GM12874 (cell line): ENCODE results near the gene ZFAND3.
A peak's percentile ranks its signal among the peaks of the same experiment; 100 is the strongest.

ENCODE experiments used
- CTCF ChIP-seq: IDR thresholded peaks from 2 replicates; pipeline ENCODE4 v1.5.1; 2011; ENCODE audit warnings: low read depth, mild to moderate bottlenecking, control low read depth, low read length, moderate library complexity; ENCODE audit not compliant: insufficient read depth

The ZFAND3 gene

GRCh38 chr6:38025451-38025850 is 205.9 kb downstream of the ZFAND3 start:
- TF ChIP-seq CTCF = no peak

- no peak for TF ChIP-seq CTCF
Measured at GRCh38 chr6:38027685-38028373, 208.3 kb downstream of the ZFAND3 start.

- TF ChIP-seq CTCF = no peak
Measured at GRCh38 chr6:38030380-38030779, 210.9 kb downstream of the ZFAND3 start.

- TF ChIP-seq CTCF = no peak
Measured at GRCh38 chr6:38032797-38033196, 213.3 kb downstream of the ZFAND3 start.

- no peak for TF ChIP-seq CTCF
Measured at GRCh38 chr6:38033442-38033982, 214.0 kb downstream of the ZFAND3 start.

GRCh38 chr6:38034274-38034914 is 214.9 kb downstream of the ZFAND3 start:
- peak; percentile 22; the same call in 1 of the 2 replicates for TF ChIP-seq CTCF

- TF ChIP-seq CTCF = no peak
Measured at GRCh38 chr6:38035478-38035877, 216.0 kb downstream of the ZFAND3 start.
